Cardiac fibroblast (primary cell): ENCODE data around the gene TMEM218.

ENCODE experiments used
- DNase-seq, 2 donors: peaks; one replicate each; pipeline versions ENCODE4 v3.0.0 to v3.0.0-alpha.2; 2010; ENCODE audit warnings: low read depth in 2 of 2
- H3K4me3 ChIP-seq, 2 donors: replicated peaks in 1 of 2; 1 replicate in 1 of 2; 2 replicates in 1 of 2; pipeline ENCODE4 v1.5.1; 2011; ENCODE audit warnings: low read depth in 2 of 2, low read length in 2 of 2, mild to moderate bottlenecking in 2 of 2, moderate library complexity in 1 of 2
- TF ChIP-seq, protein P1 (sequence below): IDR thresholded peaks from one replicate; pipeline ENCODE4 v1.5.1; 2011; ENCODE audit warnings: low read depth, mild to moderate bottlenecking, low read length, inconsistent platforms

TMEM218 gene

DNA sequence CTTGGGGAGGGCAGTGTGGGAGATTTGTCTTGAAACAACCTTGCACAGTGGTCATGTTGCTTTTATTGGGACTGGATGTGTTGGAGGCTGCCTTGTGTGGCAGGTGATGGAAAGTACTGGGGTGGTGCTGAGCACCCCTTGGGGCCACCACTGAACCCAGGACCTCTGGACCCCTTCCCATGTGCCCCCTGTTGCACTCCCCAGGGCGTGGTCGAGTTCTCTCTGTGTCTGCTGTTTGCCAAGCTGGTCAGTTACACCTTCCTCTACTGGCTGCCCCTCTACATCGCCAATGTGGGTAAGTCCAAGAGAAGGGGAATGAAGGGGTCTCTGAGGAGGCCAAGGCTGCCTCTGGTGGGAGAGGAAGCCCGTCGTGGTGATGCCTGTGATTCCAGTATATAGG is 29.4 kb downstream of the TMEM218 start:
- TF ChIP-seq, protein P1, sequence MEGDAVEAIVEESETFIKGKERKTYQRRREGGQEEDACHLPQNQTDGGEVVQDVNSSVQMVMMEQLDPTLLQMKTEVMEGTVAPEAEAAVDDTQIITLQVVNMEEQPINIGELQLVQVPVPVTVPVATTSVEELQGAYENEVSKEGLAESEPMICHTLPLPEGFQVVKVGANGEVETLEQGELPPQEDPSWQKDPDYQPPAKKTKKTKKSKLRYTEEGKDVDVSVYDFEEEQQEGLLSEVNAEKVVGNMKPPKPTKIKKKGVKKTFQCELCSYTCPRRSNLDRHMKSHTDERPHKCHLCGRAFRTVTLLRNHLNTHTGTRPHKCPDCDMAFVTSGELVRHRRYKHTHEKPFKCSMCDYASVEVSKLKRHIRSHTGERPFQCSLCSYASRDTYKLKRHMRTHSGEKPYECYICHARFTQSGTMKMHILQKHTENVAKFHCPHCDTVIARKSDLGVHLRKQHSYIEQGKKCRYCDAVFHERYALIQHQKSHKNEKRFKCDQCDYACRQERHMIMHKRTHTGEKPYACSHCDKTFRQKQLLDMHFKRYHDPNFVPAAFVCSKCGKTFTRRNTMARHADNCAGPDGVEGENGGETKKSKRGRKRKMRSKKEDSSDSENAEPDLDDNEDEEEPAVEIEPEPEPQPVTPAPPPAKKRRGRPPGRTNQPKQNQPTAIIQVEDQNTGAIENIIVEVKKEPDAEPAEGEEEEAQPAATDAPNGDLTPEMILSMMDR, result no peak
- DNase-seq, result no peak
- H3K4me3 ChIP-seq, result no peak overlapping the region

DNA sequence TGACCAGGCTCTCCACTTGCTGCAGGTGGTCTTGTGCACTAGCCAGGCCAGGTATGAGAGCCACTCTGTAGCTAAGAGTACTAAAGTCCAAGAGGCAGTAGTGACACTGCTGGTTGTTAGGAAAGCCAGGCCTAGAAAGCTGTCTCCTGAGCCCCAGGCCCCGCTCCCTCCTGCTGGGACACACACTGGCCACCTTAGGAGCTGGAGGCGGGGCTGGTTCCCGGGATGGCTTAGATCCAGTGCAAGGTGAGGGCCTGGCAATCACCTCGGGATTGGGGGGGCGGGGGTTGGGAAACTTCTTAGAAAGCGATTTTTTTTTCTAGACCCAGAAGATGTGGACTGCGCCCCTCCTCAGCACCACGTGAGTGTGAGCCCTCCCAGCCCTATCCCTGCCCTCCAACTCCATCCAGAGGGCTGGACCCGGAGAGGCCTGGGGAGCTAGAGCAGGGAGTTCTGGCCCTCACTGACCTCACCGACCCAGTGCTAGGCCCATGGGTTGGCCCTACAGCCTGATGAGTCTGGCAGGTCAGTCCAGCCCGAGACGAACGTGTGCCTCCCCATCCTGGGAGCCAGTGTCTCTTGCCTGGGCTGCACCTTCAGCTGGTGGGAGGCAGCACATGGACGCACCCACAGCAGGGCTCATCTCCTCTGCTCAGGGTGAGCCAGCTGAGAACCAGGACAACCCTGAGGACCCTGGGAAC is 30.2 kb downstream of the TMEM218 start:
- DNase-seq, result no peak
- no peak overlapping the region for H3K4me3 ChIP-seq

DNA sequence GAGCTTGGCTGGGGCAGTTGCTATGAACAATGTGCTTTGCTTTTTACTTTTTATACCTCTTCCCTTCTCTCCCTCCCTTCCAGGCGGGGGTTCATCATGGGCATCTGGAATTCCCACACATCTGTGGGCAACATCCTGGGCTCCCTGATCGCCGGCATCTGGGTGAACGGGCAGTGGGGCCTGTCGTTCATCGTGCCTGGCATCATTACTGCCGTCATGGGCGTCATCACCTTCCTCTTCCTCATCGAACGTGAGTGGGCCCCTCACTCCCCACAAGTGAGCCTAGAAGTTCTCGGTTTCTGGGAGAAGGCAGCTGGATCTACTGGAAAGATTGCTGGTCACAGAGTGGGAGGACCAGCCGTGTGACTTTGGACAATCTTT is 30.9 kb downstream of the TMEM218 start:
- no peak for DNase-seq
- TF ChIP-seq, protein P1, result no peak
- no peak overlapping the region for H3K4me3 ChIP-seq

More for the DNA sequence above, 30.2 kb downstream of the TMEM218 start:
- TF ChIP-seq, protein P1, result no peak

DNA sequence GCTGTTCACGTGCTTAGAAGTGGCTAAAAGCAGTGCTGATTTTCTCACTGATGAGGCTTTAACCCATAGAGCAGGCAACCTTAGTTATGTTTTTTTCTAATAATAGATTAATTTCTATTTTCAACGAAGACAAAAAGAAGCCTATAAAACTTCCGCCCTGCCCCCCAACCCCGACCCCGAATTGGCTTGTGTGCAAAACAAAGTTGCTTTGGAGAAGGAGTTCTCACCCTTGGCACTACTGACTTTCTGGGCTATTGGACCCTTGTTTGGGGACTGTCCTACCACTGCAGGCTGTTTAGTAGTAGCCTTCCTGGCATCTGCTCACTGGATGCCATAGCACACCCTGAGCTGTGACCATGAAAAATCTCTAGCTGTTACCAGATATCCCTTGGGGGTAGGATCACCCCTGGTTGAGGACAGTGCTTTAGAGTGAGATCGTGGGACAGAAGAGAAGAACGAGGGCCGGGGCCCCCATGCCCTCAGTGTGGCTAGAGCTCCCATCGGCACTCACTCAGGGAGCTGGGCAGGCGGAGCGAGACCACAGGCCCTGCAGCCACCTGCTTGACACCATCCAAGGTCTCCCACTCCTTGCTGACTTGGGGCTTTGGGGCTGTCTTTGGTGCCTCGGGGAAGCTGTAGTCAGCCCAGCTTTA is 31.4 kb downstream of the TMEM218 start:
- no peak for DNase-seq
- TF ChIP-seq, protein P1, result no peak
- no peak overlapping the region for H3K4me3 ChIP-seq

DNA sequence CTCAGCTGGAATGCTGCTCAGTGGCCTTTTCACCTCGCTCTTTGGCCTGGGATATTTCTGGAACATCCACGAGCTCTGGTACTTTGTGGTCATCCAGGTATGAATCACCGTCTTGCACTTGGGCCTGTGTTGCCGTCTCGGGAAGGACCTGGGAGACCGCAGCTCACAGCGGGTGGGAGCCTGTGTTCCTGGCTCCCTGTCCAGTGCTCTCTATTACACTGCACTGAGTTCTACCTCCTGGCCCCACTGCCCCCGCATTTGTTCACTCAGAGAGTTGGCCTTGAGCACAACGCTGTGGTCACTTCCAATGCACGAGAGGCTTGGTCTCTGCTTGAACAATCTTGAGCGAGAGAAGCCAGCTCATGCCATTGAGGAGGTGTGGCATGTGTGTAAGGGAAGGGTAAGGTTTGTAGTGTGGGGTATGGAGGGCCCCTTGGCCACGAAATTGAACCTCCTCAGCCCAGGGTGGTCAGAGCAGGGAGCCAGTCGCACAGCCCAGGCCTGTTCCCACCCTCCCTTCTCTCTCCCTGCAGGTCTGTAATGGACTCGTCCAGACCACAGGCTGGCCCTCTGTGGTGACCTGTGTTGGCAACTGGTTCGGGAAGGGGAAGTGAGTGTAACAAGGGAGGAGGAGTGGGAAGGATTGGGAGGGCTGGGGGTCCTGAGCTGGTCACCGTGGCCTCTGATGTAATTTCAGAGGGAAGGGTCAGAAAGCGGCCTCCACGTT is 32.1 kb downstream of the TMEM218 start:
- no peak overlapping the region for H3K4me3 ChIP-seq
- TF ChIP-seq, protein P1, result no peak
- no peak for DNase-seq

DNA sequence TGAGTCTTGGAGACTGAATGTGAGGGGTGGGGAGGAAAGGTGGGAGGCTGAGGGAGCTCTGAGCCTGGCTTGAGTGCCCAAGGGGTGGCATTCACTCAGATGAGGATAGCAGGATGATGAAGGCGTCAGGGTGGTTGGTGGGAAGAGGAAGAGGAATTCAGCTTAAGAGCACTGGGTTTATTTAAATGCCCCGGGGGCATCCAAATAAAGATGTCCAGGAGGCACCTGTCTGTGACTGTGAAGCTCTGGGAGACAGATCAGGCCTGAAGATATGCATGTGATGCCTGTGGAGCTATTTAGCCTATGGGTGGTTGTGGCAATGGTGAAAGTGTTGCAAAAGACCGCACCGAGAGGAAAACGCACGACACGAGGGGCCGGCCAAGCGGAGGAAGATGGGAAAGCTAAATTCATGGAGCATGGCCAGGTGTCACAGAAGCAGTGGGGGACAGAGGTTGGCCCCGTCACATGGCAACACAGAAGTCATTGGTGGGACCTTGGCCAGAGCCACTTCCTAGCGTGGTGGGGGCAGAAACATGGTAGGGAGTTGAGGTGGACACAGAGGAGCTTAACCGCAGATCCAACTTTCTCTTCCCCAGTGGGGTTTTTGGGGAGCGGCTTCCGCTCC is 32.8 kb downstream of the TMEM218 start:
- TF ChIP-seq, protein P1, result no peak
- no peak for DNase-seq
- H3K4me3 ChIP-seq, result no peak overlapping the region
